Breast epithelium (tissue), 3 donors: Measurements from ENCODE around the gene ANKMY1.

Source experiments
- POLR2A ChIP-seq: fragments of 450-650 bp; IDR thresholded peaks from one replicate; pipeline ENCODE4 v1.6.1; 2016; ENCODE audit warnings: antibody characterized with exemption, mild to moderate bottlenecking, moderate library complexity
- TF ChIP-seq, protein P1 (sequence below), 3 donors: fragments of 450-650 bp; IDR thresholded peaks; one replicate each; pipeline ENCODE4 v1.5.1; 2016 to 2017; ENCODE audit warnings: antibody characterized with exemption in 3 of 3, mild to moderate bottlenecking in 3 of 3, moderate library complexity in 3 of 3

DNA sequence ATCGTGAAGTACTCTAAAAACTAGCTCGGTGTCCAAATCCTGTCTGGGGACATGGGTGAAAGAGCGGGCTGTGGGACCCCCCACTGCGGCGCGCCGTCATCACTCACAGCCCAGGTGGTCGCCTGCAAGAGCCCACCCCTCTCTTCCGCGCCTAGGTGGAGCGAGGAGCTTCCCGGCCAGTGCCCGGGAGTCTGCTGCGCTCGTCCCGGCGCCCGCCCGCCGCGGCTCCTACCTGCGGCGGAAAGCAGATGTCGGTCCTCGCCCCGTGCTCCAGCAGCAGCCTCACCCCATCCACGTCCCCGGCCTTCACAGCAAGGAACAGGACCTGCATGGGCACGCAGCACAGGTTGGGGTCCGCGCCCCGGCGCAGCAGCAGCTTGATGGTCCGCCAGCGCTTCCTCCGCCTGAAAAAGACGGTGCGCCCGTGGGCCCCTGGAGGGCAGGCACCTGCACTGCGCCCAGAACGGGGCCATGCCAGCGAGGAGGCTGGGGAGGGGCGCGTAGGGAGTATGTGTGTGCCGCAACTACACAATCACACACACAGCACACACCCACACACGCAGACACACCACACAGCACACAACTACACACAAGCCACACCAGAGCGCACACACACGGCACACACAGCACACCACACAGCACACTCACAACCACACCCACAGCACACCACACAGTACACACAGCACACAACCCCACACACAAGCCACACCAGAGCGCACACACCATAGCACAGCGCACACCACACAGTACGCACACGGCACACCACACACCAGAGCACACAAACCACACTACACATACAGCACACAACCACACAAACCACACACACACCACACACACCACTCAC is 37.4 kb downstream of the ANKMY1 start:
- TF ChIP-seq, protein P1, sequence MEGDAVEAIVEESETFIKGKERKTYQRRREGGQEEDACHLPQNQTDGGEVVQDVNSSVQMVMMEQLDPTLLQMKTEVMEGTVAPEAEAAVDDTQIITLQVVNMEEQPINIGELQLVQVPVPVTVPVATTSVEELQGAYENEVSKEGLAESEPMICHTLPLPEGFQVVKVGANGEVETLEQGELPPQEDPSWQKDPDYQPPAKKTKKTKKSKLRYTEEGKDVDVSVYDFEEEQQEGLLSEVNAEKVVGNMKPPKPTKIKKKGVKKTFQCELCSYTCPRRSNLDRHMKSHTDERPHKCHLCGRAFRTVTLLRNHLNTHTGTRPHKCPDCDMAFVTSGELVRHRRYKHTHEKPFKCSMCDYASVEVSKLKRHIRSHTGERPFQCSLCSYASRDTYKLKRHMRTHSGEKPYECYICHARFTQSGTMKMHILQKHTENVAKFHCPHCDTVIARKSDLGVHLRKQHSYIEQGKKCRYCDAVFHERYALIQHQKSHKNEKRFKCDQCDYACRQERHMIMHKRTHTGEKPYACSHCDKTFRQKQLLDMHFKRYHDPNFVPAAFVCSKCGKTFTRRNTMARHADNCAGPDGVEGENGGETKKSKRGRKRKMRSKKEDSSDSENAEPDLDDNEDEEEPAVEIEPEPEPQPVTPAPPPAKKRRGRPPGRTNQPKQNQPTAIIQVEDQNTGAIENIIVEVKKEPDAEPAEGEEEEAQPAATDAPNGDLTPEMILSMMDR (IDR thresholded peaks at IDR 0.05), result no peak
- TF ChIP-seq POLR2A, result no peak
